GM21515 (cell line): ENCODE results near the gene CYSTM1.
A peak's percentile ranks its signal among the peaks of the same experiment; 100 is the strongest.
"Not testable (repeated sequence)": the region's sequence is repeated elsewhere in the genome, so short reads cannot be mapped to it uniquely, and the experiment has no call there.

Source experiments
- ATAC-seq: cut with Tn5 transposase; IDR thresholded peaks from one replicate; pipeline ENCODE4 v1.9.1; 2021; ENCODE audit not compliant: unreplicated experiment

Gene CYSTM1

GRCh38 chr5:140148508-140148907 is 26.5 kb upstream of the CYSTM1 start:
- ATAC-seq, result no peak

GRCh38 chr5:140150201-140150600 is 24.8 kb upstream of the CYSTM1 start:
- no peak for ATAC-seq

GRCh38 chr5:140151144-140152021 is 23.6 kb upstream of the CYSTM1 start:
- ATAC-seq, result no peak

- ATAC-seq, result no peak
These were observed 22.7 kb upstream of the CYSTM1 start for GRCh38 chr5:140152022-140152999.

- ATAC-seq, result no peak
These were observed 21.7 kb upstream of the CYSTM1 start for GRCh38 chr5:140153255-140153654.

- no peak for ATAC-seq
These were observed 21.1 kb upstream of the CYSTM1 start for GRCh38 chr5:140153905-140154304.

- ATAC-seq, result not testable (repeated sequence)
These were observed 20.1 kb upstream of the CYSTM1 start for GRCh38 chr5:140154710-140155381.

- ATAC-seq, result peak; percentile 95
These were observed 17.8 kb upstream of the CYSTM1 start for GRCh38 chr5:140157032-140157781.

GRCh38 chr5:140159014-140159927 is 15.7 kb upstream of the CYSTM1 start:
- ATAC-seq, result no peak

- no peak for ATAC-seq
These were observed 12.7 kb upstream of the CYSTM1 start for GRCh38 chr5:140162275-140162674.

- no peak for ATAC-seq
These were observed 12.2 kb upstream of the CYSTM1 start for GRCh38 chr5:140162781-140163180.

- no peak for ATAC-seq
These were observed 9.7 kb upstream of the CYSTM1 start for GRCh38 chr5:140165101-140165922.

GRCh38 chr5:140165923-140166270 is 9.1 kb upstream of the CYSTM1 start:
- ATAC-seq, result no peak

GRCh38 chr5:140166911-140167310 is 8.1 kb upstream of the CYSTM1 start:
- no peak for ATAC-seq

GRCh38 chr5:140168371-140168770 is 6.6 kb upstream of the CYSTM1 start:
- ATAC-seq, result no peak

- ATAC-seq, result no peak
These were observed 5.6 kb upstream of the CYSTM1 start for GRCh38 chr5:140169410-140169809.

- ATAC-seq, result no peak
These were observed 2.5 kb upstream of the CYSTM1 start for GRCh38 chr5:140172483-140172882.

GRCh38 chr5:140174014-140174413 is 974 bp upstream of the CYSTM1 start:
- no peak for ATAC-seq
